GM12891 (cell line): Measurements from ENCODE around the gene CHRNA4. TPM values are rescaled to one million over a fixed set of nuclear protein-coding genes. Genes with fewer than 3 reads are reported as not detected.

Experiments
- DNase-seq: peaks from one replicate; pipeline ENCODE4 v3.0.0; 2011; ENCODE audit warnings: low spot score; ENCODE audit not compliant: insufficient read length
- FAIRE-seq: peaks from 2 replicates; lab custom pipeline; 2011; peaks lifted over from hg19 to GRCh38; lab: Jason Lieb, UNC
- PAX5 ChIP-seq: IDR thresholded peaks from 2 replicates; pipeline ENCODE4 v1.6.1; 2011; ENCODE audit warnings: low read length, moderate library complexity, mild to moderate bottlenecking; ENCODE audit not compliant: insufficient read depth, severe bottlenecking
- POLR2A ChIP-seq: IDR thresholded peaks from 2 replicates; pipeline ENCODE4 v1.6.1; 2011; ENCODE audit warnings: low read depth, low read length, control low read depth
- POLR2AphosphoS5 ChIP-seq: IDR thresholded peaks from 2 replicates; pipeline ENCODE4 v1.6.1; 2011; ENCODE audit warnings: low read depth, low read length, control low read depth
- POU2F2 ChIP-seq: IDR thresholded peaks from 2 replicates; pipeline ENCODE4 v1.6.1; 2011; ENCODE audit warnings: low read depth, mild to moderate bottlenecking, control low read depth, low read length, moderate library complexity
- SPI1 ChIP-seq: IDR thresholded peaks from 2 replicates; pipeline ENCODE4 v1.6.1; 2011; ENCODE audit warnings: low read depth, low read length, control low read depth
- TAF1 ChIP-seq: IDR thresholded peaks from 2 replicates; pipeline ENCODE4 v1.6.1; 2011; ENCODE audit warnings: low read depth, low read length, control low read depth
- polyA plus RNA-seq: library from polyadenylated mRNA; unstranded; fragments of >200 nt; gene quantifications from one replicate; pipeline ENCODE4 v1.2.1, GENCODE V29; 2012; ENCODE audit warnings: low read depth, missing spikeins, inconsistent platforms; ENCODE audit not compliant: missing spikeins

Gene CHRNA4
- 0.41 TPM for polyA plus RNA-seq

GRCh38 chr20:63360850-63361518 lies at the start of gene CHRNA4:
TSS of gene CHRNA4 (minus strand) at chr20:63361349. CDS start at chr20:63361165, 184 bp downstream.
- FAIRE-seq = no peak
- DNase-seq = no peak
- TF ChIP-seq SPI1 (no peak), TAF1 (no peak), PAX5 (no peak), POLR2A (no peak), POU2F2 (no peak), POLR2AphosphoS5 (no peak)

- DNase-seq (no peak), FAIRE-seq (no peak)
- no peak for TF ChIP-seq POU2F2
- no peak for TF ChIP-seq TAF1
- no peak for TF ChIP-seq POLR2AphosphoS5
- no peak for TF ChIP-seq SPI1
Measured at GRCh38 chr20:63409834-63410435, 48.8 kb upstream of the CHRNA4 start.

DNA sequence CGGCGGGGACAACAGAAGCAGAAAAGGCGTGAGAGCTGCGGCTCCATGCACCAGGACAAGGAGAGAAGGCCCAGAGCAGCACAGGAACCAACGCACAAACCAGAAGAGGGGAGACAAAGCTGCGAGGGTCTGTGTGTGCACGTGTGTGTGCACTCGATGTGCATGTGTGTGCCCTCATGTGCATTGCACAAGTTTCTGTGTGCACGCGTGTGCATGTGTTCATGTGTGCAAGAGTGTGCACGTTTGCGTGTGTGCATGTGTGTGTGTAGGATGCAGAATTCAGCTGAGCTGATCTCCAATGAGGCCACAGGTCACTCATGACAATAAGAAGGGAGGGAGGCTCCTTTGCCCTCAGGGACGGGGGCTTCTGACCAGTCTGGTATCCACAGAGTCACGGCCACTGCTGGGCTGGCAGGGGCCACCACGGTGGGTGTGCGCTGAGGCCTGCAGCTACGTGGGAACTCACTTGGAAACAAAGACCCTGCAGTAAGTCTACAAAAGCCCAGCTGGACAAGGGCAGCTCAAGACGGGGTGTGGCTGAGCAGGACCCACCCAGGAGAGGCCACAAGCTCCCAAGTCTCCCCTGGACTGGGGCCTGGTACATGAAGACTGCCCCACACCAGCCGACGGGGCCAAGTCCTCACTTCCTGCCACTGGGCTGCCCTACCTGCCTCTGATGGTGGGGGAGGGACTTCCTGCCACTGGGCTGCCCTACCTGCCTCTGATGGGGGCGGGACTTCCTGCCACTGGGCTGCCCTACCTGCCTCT lies 48.1 kb upstream of the CHRNA4 start:
- DNase-seq (no peak), FAIRE-seq (no peak)
- no peak for TF ChIP-seq PAX5
- no peak for TF ChIP-seq POU2F2
- no peak for TF ChIP-seq SPI1
- TF ChIP-seq POLR2A = no peak
- no peak for TF ChIP-seq TAF1
- no peak for TF ChIP-seq POLR2AphosphoS5

DNA sequence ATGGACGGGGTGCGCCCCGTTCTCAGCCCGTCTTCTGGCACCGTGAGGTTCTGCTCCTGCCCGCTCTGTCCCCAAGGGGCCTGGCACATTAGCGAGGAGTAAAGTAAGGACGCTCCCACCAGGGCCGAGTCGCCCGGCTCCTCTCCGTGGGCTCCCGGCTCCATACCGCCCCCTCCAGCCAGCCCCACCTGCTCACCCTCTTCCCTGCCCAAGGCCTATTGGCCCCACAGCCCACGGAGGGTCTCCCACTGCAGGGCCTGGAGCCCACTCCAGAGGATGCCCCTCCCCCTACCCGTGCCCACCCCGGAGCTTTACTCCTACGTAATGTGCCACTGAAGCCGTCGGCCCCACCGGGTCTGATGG lies 47.5 kb upstream of the CHRNA4 start:
- FAIRE-seq (no peak), DNase-seq (no peak)
- TF ChIP-seq PAX5 = no peak
- no peak for TF ChIP-seq POLR2AphosphoS5
- TF ChIP-seq SPI1 = no peak
- no peak for TF ChIP-seq POLR2A
- TF ChIP-seq POU2F2 = no peak
- no peak for TF ChIP-seq TAF1

DNA sequence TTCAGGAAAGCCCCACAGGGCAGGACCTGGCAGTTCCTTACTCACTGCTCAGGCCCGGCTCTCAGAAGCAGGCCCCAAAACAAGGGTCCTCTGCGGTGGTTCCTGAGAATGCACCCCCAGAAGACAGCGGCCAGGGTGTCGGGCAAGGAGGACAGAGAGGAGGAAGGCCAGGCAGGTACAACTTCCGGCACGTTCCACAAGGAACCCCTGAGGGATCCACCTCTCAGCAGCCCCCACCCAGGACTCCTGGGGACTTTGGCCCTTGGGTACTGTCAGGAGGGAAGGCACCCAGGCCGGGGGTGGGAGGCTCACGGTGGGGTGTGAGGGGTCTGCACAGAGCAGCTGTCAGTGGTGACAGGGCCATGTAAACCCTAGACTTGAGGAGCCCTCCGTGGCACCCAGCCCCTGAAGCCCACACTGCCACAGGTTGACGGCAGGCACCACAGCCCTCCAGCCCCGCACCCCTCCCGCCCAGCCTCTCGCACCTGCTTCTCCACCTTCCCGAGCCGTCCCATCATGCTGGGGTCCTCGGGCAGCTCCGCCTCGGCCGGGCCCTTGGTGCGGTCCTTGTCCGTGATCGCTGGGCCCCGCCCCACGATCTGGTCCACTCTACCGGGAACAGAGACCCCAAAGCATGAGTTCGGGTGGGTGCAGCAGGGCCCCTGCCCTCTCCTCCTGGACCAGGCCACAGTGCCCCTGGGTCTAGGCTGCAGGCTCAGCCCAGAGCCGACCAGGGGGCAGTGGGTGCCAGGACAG lies 47.0 kb upstream of the CHRNA4 start:
- no peak for TF ChIP-seq POLR2AphosphoS5
- TF ChIP-seq SPI1 = no peak
- TF ChIP-seq POLR2A = no peak
- no peak for TF ChIP-seq POU2F2
- TF ChIP-seq TAF1 = no peak
- no peak for TF ChIP-seq PAX5
- no peak for DNase-seq
- FAIRE-seq = no peak

DNA sequence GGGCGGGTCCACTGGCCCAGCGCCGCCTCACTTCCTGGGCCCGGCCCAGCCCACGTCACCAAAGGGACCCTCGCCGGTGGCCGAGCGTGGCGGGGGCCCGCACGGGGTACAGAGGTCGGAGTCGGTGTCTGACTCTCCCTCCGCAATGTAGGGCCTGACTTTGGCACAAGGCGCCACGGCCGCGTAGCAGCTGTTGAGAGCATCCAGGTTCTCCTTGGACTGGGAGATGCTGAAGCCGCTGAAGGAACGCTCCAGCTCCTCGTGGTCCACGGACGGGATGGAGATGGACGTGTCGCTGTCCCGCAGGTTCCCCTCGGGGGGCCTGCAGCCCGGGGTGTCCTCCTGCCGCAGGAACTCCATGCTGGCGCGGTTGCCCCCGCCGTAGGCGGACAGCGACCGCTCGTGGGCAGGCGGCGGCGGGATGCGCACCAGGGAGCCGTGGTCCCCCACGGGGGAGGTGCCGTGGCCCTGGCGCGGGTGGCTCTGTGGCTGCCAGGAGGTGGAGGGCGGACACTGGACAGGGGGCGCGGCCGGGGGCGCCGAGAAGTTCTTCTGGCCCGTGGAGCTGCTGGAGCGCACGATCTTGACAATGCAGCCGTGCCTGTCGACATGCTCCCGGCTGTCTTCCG lies 45.6 kb upstream of the CHRNA4 start:
- TF ChIP-seq PAX5 = no peak
- no peak for TF ChIP-seq TAF1
- TF ChIP-seq POU2F2 = no peak
- TF ChIP-seq POLR2A = no peak
- TF ChIP-seq POLR2AphosphoS5 = no peak
- TF ChIP-seq SPI1 = no peak
- DNase-seq (no peak), FAIRE-seq (no peak)

DNA sequence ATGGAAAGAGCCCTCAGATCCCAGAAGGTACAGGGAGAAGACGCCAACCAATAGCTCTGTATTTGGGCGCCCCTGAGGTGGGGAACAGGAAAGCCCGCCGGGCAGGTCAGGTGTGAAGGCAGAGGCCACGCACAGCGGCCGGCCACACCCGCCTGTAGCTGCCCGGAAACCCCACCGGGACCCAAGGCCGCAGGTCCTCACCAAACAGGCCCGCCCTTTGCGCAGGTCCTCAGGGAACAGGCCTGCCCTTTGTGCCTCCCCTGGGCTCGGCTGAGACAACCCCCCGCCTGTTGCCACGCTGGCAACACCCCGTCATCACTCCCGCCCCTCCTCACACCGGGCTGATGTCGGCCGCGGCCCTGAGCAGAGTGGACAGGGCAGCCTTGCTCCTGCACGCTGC lies 44.9 kb upstream of the CHRNA4 start:
- FAIRE-seq (no peak), DNase-seq (no peak)
- TF ChIP-seq POLR2AphosphoS5 (no peak), PAX5 (no peak), POU2F2 (no peak), TAF1 (no peak), SPI1 (no peak), POLR2A (no peak)

DNA sequence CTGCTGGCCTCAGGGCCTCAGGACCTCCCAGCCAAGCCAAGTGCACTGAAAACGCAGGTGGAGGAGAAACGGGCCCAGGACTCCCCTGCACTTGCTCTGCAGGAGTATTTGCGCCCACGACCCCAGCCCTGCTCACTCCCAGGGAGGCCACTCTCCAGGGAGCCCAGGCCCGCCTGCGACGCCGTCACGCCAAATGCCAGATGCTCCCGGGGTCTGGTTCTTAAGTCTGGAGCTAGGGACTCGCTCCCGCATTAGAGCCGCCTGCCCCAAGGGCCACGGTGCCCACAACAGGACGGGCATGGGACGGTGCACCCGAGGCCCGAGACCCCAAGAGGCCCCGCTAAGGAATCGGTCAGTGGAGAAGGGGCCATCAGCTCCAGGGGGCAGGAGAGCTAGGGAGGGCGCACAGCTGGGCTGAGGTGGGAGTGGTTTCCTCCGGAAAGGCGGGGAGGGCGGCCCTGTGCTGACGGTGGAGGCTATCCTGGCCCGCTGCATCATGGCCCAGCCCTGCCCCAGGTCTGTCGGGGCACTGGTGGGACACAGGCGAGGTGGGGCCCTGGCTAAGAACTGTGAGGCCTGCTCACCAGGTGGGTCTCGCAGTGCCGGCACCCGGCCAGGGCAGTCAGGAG lies 44.1 kb upstream of the CHRNA4 start:
- FAIRE-seq (no peak), DNase-seq (no peak)
- TF ChIP-seq POLR2A (no peak), POU2F2 (no peak), SPI1 (no peak), TAF1 (no peak), POLR2AphosphoS5 (no peak), PAX5 (no peak)
